ENCODE results near the gene NFE2L2.
A peak's percentile ranks its signal among the peaks of the same experiment; 100 is the strongest.
"Not testable (repeated sequence)": the region's sequence is repeated elsewhere in the genome, so short reads cannot be mapped to it uniquely, and the experiment has no call there.

The NFE2L2 gene

GRCh38 chr2:177264693-177265587, at the start of gene NFE2L2:
TSS of gene NFE2L2 (minus strand) at chr2:177264727. CDS start at chr2:177264576, 151 bp downstream.
- peak; percentile 40 for TF ChIP-seq CTCF (IDR thresholded peaks at IDR 0.05; ENCODE audit: borderline replicate concordance, control extremely low read depth, extremely low read depth, insufficient read depth, missing control alignments)
- in situ Hi-C loops (cut with MboI; ENCODE audit: low sequenced_read_pairs, unreplicated experiment) = no loop called here
- peak; percentile 97 for DNase-seq (ENCODE audit: low spot score)

GRCh38 chr2:177314194-177314593, 49.7 kb upstream of the NFE2L2 start:
- TF ChIP-seq CTCF (IDR thresholded peaks at IDR 0.05; ENCODE audit: borderline replicate concordance, control extremely low read depth, extremely low read depth, insufficient read depth, missing control alignments) = no peak
- no peak for DNase-seq (ENCODE audit: low spot score)
- in situ Hi-C loops (cut with MboI; ENCODE audit: low sequenced_read_pairs, unreplicated experiment) = no loop called here

GRCh38 chr2:177313162-177313781, 48.7 kb upstream of the NFE2L2 start:
- in situ Hi-C loops (cut with MboI; ENCODE audit: low sequenced_read_pairs, unreplicated experiment) = no loop called here
- TF ChIP-seq CTCF (IDR thresholded peaks at IDR 0.05; ENCODE audit: borderline replicate concordance, control extremely low read depth, extremely low read depth, insufficient read depth, missing control alignments) = no peak
- no peak for DNase-seq (ENCODE audit: low spot score)

GRCh38 chr2:177312562-177312961, 48.0 kb upstream of the NFE2L2 start:
- no peak for TF ChIP-seq CTCF (IDR thresholded peaks at IDR 0.05; ENCODE audit: borderline replicate concordance, control extremely low read depth, extremely low read depth, insufficient read depth, missing control alignments)
- in situ Hi-C loops (cut with MboI; ENCODE audit: low sequenced_read_pairs, unreplicated experiment) = no loop called here
- DNase-seq (ENCODE audit: low spot score) = no peak

- DNase-seq (ENCODE audit: low spot score); in situ Hi-C loops (cut with MboI; ENCODE audit: low sequenced_read_pairs, unreplicated experiment): not testable (repeated sequence)
These were observed 45.3 kb upstream of the NFE2L2 start for GRCh38 chr2:177309672-177310309.

GRCh38 chr2:177306550-177306949, 42.0 kb upstream of the NFE2L2 start:
- no peak for TF ChIP-seq CTCF (IDR thresholded peaks at IDR 0.05; ENCODE audit: borderline replicate concordance, control extremely low read depth, extremely low read depth, insufficient read depth, missing control alignments)
- no peak for DNase-seq (ENCODE audit: low spot score)
- in situ Hi-C loops (cut with MboI; ENCODE audit: low sequenced_read_pairs, unreplicated experiment) = no loop called here
